Keratinocyte (primary cell): ENCODE data around the gene TAF1C. TPM values are rescaled to one million over a fixed set of nuclear protein-coding genes. Genes with fewer than 3 reads are reported as not detected.
"Not testable (repeated sequence)": the region's sequence is repeated elsewhere in the genome, so short reads cannot be mapped to it uniquely, and the experiment has no call there.

ENCODE experiments used
- DNase-seq: peaks from one replicate; pipeline ENCODE4 v3.0.0-alpha.2; 2011; ENCODE audit warnings: low read depth, missing footprints, low spot score
- FAIRE-seq: peaks from 2 replicates; lab custom pipeline; 2011; peaks lifted over from hg19 to GRCh38; lab: Jason Lieb, UNC
- H2AFZ ChIP-seq: 2 replicates; pipeline ENCODE4 v1.6.0; 2012; ENCODE audit warnings: low read length, control low read depth, inconsistent platforms; ENCODE audit not compliant: control insufficient read depth
- H3K27ac ChIP-seq: 2 replicates; pipeline ENCODE4 v1.5.1; 2011; ENCODE audit warnings: low read length; ENCODE audit not compliant: control insufficient read depth, insufficient read depth
- H3K27me3 ChIP-seq: 3 replicates; pipeline ENCODE4 v1.6.0; 2011; ENCODE audit warnings: low read length; ENCODE audit not compliant: control insufficient read depth, insufficient read depth; ENCODE audit errors: extremely low read depth
- H3K36me3 ChIP-seq, 2 experiments: 2 replicates in 1 of 2; 3 replicates in 1 of 2; pipeline ENCODE4 v1.5.1; 2011; ENCODE audit warnings: low read length in 2 of 2, mild to moderate bottlenecking in 1 of 2; ENCODE audit not compliant: control insufficient read depth in 2 of 2, insufficient read depth in 2 of 2; ENCODE audit errors: extremely low read depth in 1 of 2
- H3K4me1 ChIP-seq: 3 replicates; pipeline ENCODE4 v1.5.1; 2011; ENCODE audit warnings: low read length; ENCODE audit not compliant: control insufficient read depth, insufficient read depth; ENCODE audit errors: extremely low read depth
- H3K4me2 ChIP-seq: 3 replicates; pipeline ENCODE4 v1.6.0; 2011; ENCODE audit warnings: low read depth, low read length; ENCODE audit not compliant: control insufficient read depth, insufficient read depth; ENCODE audit errors: extremely low read depth
- H3K4me3 ChIP-seq, 3 experiments: fragments of 200-600 bp in 1 of 3; sonication (generic) in 1 of 3; 2 replicates in 2 of 3; 3 replicates in 1 of 3; pipeline ENCODE4 v1.5.1; 2011 to 2016; ENCODE audit warnings: low read length in 3 of 3, mild to moderate bottlenecking in 3 of 3, control low read depth in 2 of 3, inconsistent platforms in 1 of 3, low read depth in 1 of 3, mixed read lengths in 1 of 3, mixed run types in 1 of 3, moderate library complexity in 1 of 3; ENCODE audit not compliant: control insufficient read depth in 2 of 3, insufficient read depth in 2 of 3; ENCODE audit errors: extremely low read depth in 1 of 3
- H3K79me2 ChIP-seq: 2 replicates; pipeline ENCODE4 v1.6.0; 2012; ENCODE audit warnings: low read length; ENCODE audit not compliant: control insufficient read depth, insufficient read depth
- H3K9ac ChIP-seq: 3 replicates; pipeline ENCODE4 v1.6.0; 2011; ENCODE audit warnings: low read length; ENCODE audit not compliant: control insufficient read depth, insufficient read depth; ENCODE audit errors: extremely low read depth
- H3K9me1 ChIP-seq: 3 replicates; pipeline ENCODE4 v1.6.0; 2011; ENCODE audit warnings: low read length; ENCODE audit not compliant: control insufficient read depth, insufficient read depth; ENCODE audit errors: extremely low read depth
- H3K9me3 ChIP-seq: 2 replicates; pipeline ENCODE4 v1.5.1; 2012; ENCODE audit warnings: low read depth, low read length; ENCODE audit not compliant: control insufficient read depth
- H4K20me1 ChIP-seq: 3 replicates; pipeline ENCODE4 v1.6.0; 2011; ENCODE audit warnings: low read length; ENCODE audit not compliant: control insufficient read depth, insufficient read depth; ENCODE audit errors: extremely low read depth
- CTCF ChIP-seq, 3 experiments: IDR thresholded peaks in 1 of 3; conservative IDR thresholded peaks in 1 of 3; optimal IDR thresholded peaks in 1 of 3; 2 replicates in 2 of 3; 3 replicates in 1 of 3; pipeline versions ENCODE3 to v1.5.1; 2011; ENCODE audit warnings: low read length in 3 of 3, mild to moderate bottlenecking in 3 of 3, moderate library complexity in 2 of 3, control low read depth in 1 of 3, inconsistent platforms in 1 of 3; ENCODE audit not compliant: insufficient read depth in 2 of 3; ENCODE audit errors: extremely low read depth in 1 of 3
- EZH2 ChIP-seq: IDR thresholded peaks from one replicate; pipeline ENCODE4 v1.6.1; 2012; ENCODE audit warnings: inconsistent platforms, mild to moderate bottlenecking, low read length, moderate library complexity
- dilution Hi-C: fragments of 300-500 bp; cut with MboI; formaldehyde crosslinking; loops from one replicate; pipeline ENCODE4 v1.7.0; 2020; ENCODE audit warnings: low sequenced_read_pairs; ENCODE audit not compliant: extremely low pct_ligation_motif_present
- polyA plus RNA-seq, 5 experiments: library from polyadenylated mRNA; depleted of rRNA in 3 of 5; stranded (reverse) in 3 of 5; stranded (forward) in 1 of 5; unstranded in 1 of 5; fragments of >200 nt; gene quantifications; 1 replicate in 1 of 5; 2 replicates in 3 of 5; 3 replicates in 1 of 5; pipeline versions ENCODE4 v1.2.1 to v1.2.3, GENCODE V29; 2011 to 2012; ENCODE audit warnings: missing spikeins in 2 of 5, low read depth in 1 of 5, low replicate concordance in 1 of 5

TAF1C gene
- polyA plus RNA-seq, 1 donor (not counting 4 experiments of a cell fraction or from before 2014, with no cell fraction given): 6.5 TPM

GRCh38 chr16:84218176-84218823 is 31.4 kb upstream of the TAF1C start:
- Histone ChIP-seq H2AFZ (no peak overlapping the region), H4K20me1 (no peaks in the 10 kb centered on the region), H3K9me1 (no peaks in the 10 kb centered on the region), H3K4me2 (no peak overlapping the region), H3K27me3 (peaks cover 7% of the 10 kb centered on the region), H3K4me1 (no peaks in the 10 kb centered on the region), H3K36me3 (no peaks in the 10 kb centered on the region), H3K4me3 (no peak overlapping the region), H3K9me3 (no peaks in the 10 kb centered on the region), H3K27ac (no peak overlapping the region), H3K9ac (no peak overlapping the region), H3K79me2 (no peaks in the 10 kb centered on the region)
- no peak for DNase-seq
- FAIRE-seq: no peak
- TF ChIP-seq CTCF (optimal IDR thresholded peaks at IDR 0.05 in 1 of 3, IDR thresholded peaks at IDR 0.05 in 1 of 3, conservative IDR thresholded peaks at IDR 0.05 in 1 of 3; ENCODE audit: extremely low read depth in 1 of 3, insufficient read depth in 2 of 3, low read length in 3 of 3): no peak
- no peak for TF ChIP-seq EZH2
- dilution Hi-C loops: no loop called here

GRCh38 chr16:84216144-84216543 is 29.3 kb upstream of the TAF1C start:
- H3K4me3 ChIP-seq, H3K4me1 ChIP-seq, H4K20me1 ChIP-seq, H3K9me3 ChIP-seq, H3K9ac ChIP-seq, DNase-seq, H3K79me2 ChIP-seq, FAIRE-seq, H3K9me1 ChIP-seq, H3K27ac ChIP-seq, H3K36me3 ChIP-seq, H3K27me3 ChIP-seq, H2AFZ ChIP-seq, H3K4me2 ChIP-seq, dilution Hi-C loops: not testable (repeated sequence)

GRCh38 chr16:84215531-84215930 is 28.7 kb upstream of the TAF1C start:
- Histone ChIP-seq H3K9ac (no peak overlapping the region), H3K4me1 (no peaks in the 10 kb centered on the region), H3K9me1 (no peaks in the 10 kb centered on the region), H3K36me3 (no peaks in the 10 kb centered on the region), H3K79me2 (no peaks in the 10 kb centered on the region), H3K4me3 (no peak overlapping the region), H3K4me2 (no peak overlapping the region), H3K27me3 (peaks cover 7% of the 10 kb centered on the region), H3K9me3 (no peaks in the 10 kb centered on the region), H3K27ac (no peak overlapping the region), H4K20me1 (no peaks in the 10 kb centered on the region), H2AFZ (no peak overlapping the region)
- FAIRE-seq: no peak
- DNase-seq: no peak
- TF ChIP-seq EZH2 (no peak), CTCF (optimal IDR thresholded peaks at IDR 0.05 in 1 of 3, IDR thresholded peaks at IDR 0.05 in 1 of 3, conservative IDR thresholded peaks at IDR 0.05 in 1 of 3; ENCODE audit: extremely low read depth in 1 of 3, insufficient read depth in 2 of 3, low read length in 3 of 3) (no peak)
- dilution Hi-C loops: no loop called here
